Measurements from ENCODE around the gene GAB3. TPM values are rescaled to one million over a fixed set of nuclear protein-coding genes. Genes with fewer than 3 reads are reported as not detected.

Gene GAB3
- total and polyA plus RNA-seq, 2 experiments from 2014 or later, result 0.89 to 1.8 TPM

- Mint-ChIP-seq H3K27me3 (ENCODE audit: insufficient read depth, low read depth, poor library complexity) (peaks cover 33% of the 10 kb centered on the region), H3K36me3 (ENCODE audit: low read depth) (no peaks in the 10 kb centered on the region), H3K4me3 (peak overlapping the region; percentile 57; the same call in 2 of the 3 replicates), H3K27ac (no peak overlapping the region), H3K9me3 (no peaks in the 10 kb centered on the region), H3K4me1 (peaks cover 9% of the 10 kb centered on the region)
- TF ChIP-seq JUNB (IDR thresholded peaks at IDR 0.05; ENCODE audit: unreplicated experiment), result no peak
- no peak for TF ChIP-seq CTCF (conservative IDR thresholded peaks at IDR 0.05; ENCODE audit: low read depth in 2 of 2)
- no peak for TF ChIP-seq EZH2phosphoT487 (IDR thresholded peaks at IDR 0.05; ENCODE audit: unreplicated experiment)
- TF ChIP-seq, protein P1, sequence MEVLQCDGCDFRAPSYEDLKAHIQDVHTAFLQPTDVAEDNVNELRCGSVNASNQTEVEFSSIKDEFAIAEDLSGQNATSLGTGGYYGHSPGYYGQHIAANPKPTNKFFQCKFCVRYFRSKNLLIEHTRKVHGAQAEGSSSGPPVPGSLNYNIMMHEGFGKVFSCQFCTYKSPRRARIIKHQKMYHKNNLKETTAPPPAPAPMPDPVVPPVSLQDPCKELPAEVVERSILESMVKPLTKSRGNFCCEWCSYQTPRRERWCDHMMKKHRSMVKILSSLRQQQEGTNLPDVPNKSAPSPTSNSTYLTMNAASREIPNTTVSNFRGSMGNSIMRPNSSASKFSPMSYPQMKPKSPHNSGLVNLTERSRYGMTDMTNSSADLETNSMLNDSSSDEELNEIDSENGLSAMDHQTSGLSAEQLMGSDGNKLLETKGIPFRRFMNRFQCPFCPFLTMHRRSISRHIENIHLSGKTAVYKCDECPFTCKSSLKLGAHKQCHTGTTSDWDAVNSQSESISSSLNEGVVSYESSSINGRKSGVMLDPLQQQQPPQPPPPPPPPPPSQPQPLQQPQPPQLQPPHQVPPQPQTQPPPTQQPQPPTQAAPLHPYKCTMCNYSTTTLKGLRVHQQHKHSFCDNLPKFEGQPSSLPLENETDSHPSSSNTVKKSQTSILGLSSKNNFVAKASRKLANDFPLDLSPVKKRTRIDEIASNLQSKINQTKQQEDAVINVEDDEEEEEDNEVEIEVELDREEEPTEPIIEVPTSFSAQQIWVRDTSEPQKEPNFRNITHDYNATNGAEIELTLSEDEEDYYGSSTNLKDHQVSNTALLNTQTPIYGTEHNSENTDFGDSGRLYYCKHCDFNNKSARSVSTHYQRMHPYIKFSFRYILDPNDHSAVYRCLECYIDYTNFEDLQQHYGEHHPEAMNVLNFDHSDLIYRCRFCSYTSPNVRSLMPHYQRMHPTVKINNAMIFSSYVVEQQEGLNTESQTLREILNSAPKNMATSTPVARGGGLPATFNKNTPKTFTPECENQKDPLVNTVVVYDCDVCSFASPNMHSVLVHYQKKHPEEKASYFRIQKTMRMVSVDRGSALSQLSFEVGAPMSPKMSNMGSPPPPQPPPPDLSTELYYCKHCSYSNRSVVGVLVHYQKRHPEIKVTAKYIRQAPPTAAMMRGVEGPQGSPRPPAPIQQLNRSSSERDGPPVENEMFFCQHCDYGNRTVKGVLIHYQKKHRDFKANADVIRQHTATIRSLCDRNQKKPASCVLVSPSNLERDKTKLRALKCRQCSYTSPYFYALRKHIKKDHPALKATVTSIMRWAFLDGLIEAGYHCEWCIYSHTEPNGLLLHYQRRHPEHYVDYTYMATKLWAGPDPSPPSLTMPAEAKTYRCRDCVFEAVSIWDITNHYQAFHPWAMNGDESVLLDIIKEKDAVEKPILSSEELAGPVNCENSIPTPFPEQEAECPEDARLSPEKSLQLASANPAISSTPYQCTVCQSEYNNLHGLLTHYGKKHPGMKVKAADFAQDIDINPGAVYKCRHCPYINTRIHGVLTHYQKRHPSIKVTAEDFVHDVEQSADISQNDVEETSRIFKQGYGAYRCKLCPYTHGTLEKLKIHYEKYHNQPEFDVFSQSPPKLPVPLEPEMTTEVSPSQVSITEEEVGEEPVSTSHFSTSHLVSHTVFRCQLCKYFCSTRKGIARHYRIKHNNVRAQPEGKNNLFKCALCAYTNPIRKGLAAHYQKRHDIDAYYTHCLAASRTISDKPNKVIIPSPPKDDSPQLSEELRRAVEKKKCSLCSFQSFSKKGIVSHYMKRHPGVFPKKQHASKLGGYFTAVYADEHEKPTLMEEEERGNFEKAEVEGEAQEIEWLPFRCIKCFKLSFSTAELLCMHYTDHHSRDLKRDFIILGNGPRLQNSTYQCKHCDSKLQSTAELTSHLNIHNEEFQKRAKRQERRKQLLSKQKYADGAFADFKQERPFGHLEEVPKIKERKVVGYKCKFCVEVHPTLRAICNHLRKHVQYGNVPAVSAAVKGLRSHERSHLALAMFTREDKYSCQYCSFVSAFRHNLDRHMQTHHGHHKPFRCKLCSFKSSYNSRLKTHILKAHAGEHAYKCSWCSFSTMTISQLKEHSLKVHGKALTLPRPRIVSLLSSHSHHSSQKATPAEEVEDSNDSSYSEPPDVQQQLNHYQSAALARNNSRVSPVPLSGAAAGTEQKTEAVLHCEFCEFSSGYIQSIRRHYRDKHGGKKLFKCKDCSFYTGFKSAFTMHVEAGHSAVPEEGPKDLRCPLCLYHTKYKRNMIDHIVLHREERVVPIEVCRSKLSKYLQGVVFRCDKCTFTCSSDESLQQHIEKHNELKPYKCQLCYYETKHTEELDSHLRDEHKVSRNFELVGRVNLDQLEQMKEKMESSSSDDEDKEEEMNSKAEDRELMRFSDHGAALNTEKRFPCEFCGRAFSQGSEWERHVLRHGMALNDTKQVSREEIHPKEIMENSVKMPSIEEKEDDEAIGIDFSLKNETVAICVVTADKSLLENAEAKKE (CRISPR knock-in tag; IDR thresholded peaks at IDR 0.05), result no peak
- no peak for TF ChIP-seq STAT1 (IDR thresholded peaks at IDR 0.05; ENCODE audit: unreplicated experiment)
- TF ChIP-seq ZNF114 (CRISPR knock-in tag; IDR thresholded peaks at IDR 0.05), result no peak
- no peak for TF ChIP-seq CREB1 (CRISPR knock-in tag; IDR thresholded peaks at IDR 0.05; ENCODE audit: low read depth)
- TF ChIP-seq, protein P2, sequence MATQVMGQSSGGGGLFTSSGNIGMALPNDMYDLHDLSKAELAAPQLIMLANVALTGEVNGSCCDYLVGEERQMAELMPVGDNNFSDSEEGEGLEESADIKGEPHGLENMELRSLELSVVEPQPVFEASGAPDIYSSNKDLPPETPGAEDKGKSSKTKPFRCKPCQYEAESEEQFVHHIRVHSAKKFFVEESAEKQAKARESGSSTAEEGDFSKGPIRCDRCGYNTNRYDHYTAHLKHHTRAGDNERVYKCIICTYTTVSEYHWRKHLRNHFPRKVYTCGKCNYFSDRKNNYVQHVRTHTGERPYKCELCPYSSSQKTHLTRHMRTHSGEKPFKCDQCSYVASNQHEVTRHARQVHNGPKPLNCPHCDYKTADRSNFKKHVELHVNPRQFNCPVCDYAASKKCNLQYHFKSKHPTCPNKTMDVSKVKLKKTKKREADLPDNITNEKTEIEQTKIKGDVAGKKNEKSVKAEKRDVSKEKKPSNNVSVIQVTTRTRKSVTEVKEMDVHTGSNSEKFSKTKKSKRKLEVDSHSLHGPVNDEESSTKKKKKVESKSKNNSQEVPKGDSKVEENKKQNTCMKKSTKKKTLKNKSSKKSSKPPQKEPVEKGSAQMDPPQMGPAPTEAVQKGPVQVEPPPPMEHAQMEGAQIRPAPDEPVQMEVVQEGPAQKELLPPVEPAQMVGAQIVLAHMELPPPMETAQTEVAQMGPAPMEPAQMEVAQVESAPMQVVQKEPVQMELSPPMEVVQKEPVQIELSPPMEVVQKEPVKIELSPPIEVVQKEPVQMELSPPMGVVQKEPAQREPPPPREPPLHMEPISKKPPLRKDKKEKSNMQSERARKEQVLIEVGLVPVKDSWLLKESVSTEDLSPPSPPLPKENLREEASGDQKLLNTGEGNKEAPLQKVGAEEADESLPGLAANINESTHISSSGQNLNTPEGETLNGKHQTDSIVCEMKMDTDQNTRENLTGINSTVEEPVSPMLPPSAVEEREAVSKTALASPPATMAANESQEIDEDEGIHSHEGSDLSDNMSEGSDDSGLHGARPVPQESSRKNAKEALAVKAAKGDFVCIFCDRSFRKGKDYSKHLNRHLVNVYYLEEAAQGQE (IDR thresholded peaks at IDR 0.05; ENCODE audit: unreplicated experiment), result no peak
- TF ChIP-seq ZNF331 (CRISPR knock-in tag; IDR thresholded peaks at IDR 0.05; ENCODE audit: low read depth), result no peak
- no peak for TF ChIP-seq POLR2AphosphoS5 (IDR thresholded peaks at IDR 0.05; ENCODE audit: low read depth)
- TF ChIP-seq EZH2 (IDR thresholded peaks at IDR 0.05; ENCODE audit: low read depth, unreplicated experiment), result no peak
- TF ChIP-seq NANOG (IDR thresholded peaks at IDR 0.05; ENCODE audit: borderline replicate concordance), result no peak
- H3K4me1 ChIP-seq (ENCODE audit: insufficient read depth), result peaks cover 4% of the 10 kb centered on the region; the same call in 1 of the 2 replicates
- peak overlapping the region; percentile 55 for H3K4me3 ChIP-seq
- H3K9me2 ChIP-seq (ENCODE audit: insufficient read depth), result no peaks in the 10 kb centered on the region
- ATAC-seq (no peak), DNase-seq (ENCODE audit: low spot score) (no peak)
- H3K27ac ChIP-seq (ENCODE audit: low read depth), result no peak overlapping the region
- no peak overlapping the region for H2AFZ ChIP-seq
- H4K20me1 ChIP-seq (replicated peaks; ENCODE audit: insufficient read depth), result no peaks in the 10 kb centered on the region
- peak overlapping the region; percentile 78 for H3K4me2 ChIP-seq
- no peaks in the 10 kb centered on the region for H3K36me3 ChIP-seq (ENCODE audit: insufficient read depth)
- H3K27me3 ChIP-seq (ENCODE audit: insufficient read depth), result peaks cover 39% of the 10 kb centered on the region
- no peaks in the 10 kb centered on the region for H3K79me2 ChIP-seq (replicated peaks; ENCODE audit: insufficient read depth)
- no peaks in the 10 kb centered on the region for H3F3A ChIP-seq (replicated peaks; ENCODE audit: low read depth)
Observed at GRCh38 chrX:154749856-154750255, 1.0 kb downstream of the GAB3 start.
